HepG2 (cell line): Measurements from ENCODE around the gene PDE6C.

ENCODE experiments used
- FOXM1 ChIP-seq: sonication (generic); formaldehyde crosslinking; IDR thresholded peaks from 2 replicates; pipeline ENCODE4 v1.5.0; 2020; ENCODE audit warnings: missing genetic modification reagents
- ZFP82 ChIP-seq: sonication (generic); formaldehyde crosslinking; IDR thresholded peaks from 2 replicates; pipeline ENCODE4 v1.5.1; 2020; ENCODE audit warnings: mild to moderate bottlenecking, missing genetic modification reagents, borderline replicate concordance
- ZNF550 ChIP-seq: sonication (generic); formaldehyde crosslinking; IDR thresholded peaks from 2 replicates; pipeline ENCODE4 v1.4.0; 2020; ENCODE audit warnings: mild to moderate bottlenecking, missing genetic modification reagents, borderline replicate concordance
- TF ChIP-seq, protein P1 (sequence below): sonication (generic); formaldehyde crosslinking; IDR thresholded peaks from 2 replicates; pipeline ENCODE4 v1.4.0; 2020; ENCODE audit warnings: missing genetic modification reagents

- TF ChIP-seq ZNF550 (CRISPR knock-in tag) (no peak), ZFP82 (CRISPR knock-in tag) (no peak), FOXM1 (CRISPR knock-in tag) (no peak)
- TF ChIP-seq, protein P1, sequence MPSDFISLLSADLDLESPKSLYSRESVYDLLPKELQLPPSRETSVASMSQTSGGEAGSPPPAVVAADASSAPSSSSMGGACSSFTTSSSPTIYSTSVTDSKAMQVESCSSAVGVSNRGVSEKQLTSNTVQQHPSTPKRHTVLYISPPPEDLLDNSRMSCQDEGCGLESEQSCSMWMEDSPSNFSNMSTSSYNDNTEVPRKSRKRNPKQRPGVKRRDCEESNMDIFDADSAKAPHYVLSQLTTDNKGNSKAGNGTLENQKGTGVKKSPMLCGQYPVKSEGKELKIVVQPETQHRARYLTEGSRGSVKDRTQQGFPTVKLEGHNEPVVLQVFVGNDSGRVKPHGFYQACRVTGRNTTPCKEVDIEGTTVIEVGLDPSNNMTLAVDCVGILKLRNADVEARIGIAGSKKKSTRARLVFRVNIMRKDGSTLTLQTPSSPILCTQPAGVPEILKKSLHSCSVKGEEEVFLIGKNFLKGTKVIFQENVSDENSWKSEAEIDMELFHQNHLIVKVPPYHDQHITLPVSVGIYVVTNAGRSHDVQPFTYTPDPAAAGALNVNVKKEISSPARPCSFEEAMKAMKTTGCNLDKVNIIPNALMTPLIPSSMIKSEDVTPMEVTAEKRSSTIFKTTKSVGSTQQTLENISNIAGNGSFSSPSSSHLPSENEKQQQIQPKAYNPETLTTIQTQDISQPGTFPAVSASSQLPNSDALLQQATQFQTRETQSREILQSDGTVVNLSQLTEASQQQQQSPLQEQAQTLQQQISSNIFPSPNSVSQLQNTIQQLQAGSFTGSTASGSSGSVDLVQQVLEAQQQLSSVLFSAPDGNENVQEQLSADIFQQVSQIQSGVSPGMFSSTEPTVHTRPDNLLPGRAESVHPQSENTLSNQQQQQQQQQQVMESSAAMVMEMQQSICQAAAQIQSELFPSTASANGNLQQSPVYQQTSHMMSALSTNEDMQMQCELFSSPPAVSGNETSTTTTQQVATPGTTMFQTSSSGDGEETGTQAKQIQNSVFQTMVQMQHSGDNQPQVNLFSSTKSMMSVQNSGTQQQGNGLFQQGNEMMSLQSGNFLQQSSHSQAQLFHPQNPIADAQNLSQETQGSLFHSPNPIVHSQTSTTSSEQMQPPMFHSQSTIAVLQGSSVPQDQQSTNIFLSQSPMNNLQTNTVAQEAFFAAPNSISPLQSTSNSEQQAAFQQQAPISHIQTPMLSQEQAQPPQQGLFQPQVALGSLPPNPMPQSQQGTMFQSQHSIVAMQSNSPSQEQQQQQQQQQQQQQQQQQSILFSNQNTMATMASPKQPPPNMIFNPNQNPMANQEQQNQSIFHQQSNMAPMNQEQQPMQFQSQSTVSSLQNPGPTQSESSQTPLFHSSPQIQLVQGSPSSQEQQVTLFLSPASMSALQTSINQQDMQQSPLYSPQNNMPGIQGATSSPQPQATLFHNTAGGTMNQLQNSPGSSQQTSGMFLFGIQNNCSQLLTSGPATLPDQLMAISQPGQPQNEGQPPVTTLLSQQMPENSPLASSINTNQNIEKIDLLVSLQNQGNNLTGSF, result no peak
Measured at GRCh38 chr10:93656155-93656554, 43.8 kb downstream of the PDE6C start.
